Measurements from ENCODE around the gene EGFL8.
A peak's percentile ranks its signal among the peaks of the same experiment; 100 is the strongest.

EGFL8 gene

DNA sequence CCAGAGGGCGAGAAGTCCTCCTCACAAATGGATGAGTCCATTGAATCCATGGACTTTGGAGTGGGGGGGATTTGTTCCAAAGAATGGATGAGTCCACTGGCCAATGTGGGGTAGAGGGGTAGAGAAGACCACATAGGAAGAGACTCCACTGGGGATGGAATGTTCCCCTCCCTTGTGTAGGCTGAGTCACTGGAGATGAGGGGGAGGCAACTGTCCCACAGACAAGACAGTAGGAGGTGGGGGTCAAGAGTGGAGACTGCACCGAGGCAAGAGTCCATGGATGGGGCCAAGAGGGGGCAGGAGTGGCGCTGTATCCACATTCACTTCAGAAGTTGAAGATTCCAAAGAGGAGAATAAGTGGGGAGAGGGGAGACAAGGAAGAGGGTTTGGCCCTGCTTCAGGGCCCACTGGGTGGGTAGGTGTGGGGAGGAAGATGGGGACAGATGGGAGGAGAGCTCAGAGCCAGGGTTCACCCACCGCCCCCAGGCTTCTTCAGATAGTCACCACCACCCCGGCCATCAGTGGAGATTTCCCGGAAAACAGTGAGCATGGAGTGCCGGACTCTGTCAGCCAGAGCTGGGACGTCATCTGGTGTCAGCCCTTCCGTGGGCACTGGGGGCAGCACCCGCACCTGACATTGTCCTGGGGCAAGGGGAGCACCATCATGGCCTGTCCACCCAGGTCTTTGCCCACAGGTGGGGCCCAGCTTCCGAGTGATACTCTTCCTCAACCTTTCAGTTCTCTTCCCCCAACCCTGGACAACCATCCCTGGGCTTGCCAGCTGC, 4.6 kb downstream of the EGFL8 start:
- DNase-seq, result no peak

- no peak for DNase-seq
These were observed 5.9 kb downstream of the EGFL8 start for GRCh38 chr6:32170294-32170693.

DNA sequence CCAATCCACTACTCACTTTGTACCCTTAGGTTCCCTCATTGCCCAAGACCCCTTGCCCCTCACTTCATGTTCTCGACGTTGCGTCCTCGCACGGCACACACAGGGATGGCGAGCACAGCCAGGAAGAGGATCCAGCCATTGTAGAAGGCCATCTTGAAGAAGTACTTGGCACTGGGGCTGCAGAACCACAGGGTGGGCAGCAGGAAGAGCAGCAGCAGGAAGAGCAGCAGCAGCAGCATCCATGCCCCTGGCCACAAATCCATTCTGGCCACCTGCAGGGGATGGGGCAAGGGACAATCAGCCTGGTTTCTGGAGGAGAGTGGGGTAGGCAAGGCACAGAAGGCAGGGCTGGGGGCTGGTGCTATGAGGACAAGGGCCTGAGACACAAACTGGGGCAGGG, 6.8 kb downstream of the EGFL8 start:
- DNase-seq, result no peak

DNA sequence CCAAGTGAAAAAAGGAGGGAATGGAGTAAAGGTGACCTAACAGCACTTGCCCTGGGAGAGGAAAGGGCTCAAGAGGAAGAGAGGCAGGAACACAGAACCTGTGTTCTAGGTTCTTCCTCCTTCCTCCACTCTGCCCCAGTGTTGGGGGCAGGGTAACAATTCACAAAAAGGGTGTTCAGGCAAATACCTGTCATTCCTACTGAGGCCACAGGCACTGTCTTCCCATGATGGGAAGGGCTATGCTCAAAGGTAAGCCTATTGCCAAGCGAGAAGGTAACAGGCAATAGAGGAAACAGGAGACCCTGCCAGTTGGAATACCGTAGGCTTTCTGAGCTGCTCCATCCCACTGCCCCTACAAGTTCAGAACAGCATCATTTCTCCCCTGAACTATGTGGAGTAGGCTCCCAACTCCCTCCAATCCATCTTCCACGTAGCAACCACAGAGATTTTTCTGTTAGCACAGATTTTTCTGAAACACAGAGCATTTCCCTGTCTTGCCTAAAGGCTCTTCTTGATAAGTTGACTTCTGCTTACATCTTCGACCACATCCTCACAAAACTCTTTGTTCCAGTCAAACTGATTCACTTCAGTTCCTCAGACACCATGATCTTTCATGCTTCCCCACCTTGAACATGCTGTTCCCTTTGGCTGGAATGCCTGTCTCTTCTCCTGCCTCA, 8.8 kb downstream of the EGFL8 start:
- no peak for DNase-seq

DNA sequence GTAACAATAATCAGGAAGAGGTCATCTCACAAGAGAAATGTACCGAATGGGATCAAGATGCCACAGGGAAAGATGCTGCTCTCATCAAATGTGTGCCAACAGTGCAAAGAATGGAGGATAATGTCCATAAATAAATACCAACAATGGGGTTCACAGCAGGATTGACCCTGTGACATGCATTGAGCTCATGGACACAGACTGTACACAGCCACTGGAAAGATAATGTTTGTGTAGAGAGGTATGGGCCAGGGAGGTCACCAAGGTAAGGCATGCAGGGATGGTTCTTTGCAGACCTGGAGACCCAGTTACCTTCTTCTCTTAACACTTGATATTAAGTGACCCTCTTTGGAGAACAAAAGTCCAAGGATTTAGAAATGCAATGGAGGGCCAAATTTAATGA, 10.0 kb downstream of the EGFL8 start:
- DNase-seq, result no peak

GRCh38 chr6:32175322-32175710, 10.9 kb downstream of the EGFL8 start:
- no peak for DNase-seq

GRCh38 chr6:32175711-32176475, 11.5 kb downstream of the EGFL8 start, which contains the start of gene AGPAT1:
TSS of gene AGPAT1 (minus strand) at chr6:32176084. CDS start at chr6:32171496, 4,588 bp downstream.
- DNase-seq, result peak; percentile 92 to 95

- DNase-seq, result peak in 1 of 2 experiments; percentile 34
These were observed 12.2 kb downstream of the EGFL8 start for GRCh38 chr6:32176476-32177182.

- peak; percentile 80 to 81 for DNase-seq
These were observed 12.9 kb downstream of the EGFL8 start for GRCh38 chr6:32177183-32177787.

- DNase-seq, result peak; percentile 100
These were observed 13.6 kb downstream of the EGFL8 start, which contains the start of gene RNF5 for GRCh38 chr6:32177788-32178546. TSS of gene RNF5 (plus strand) at chr6:32178405. CDS start at chr6:32178512, 107 bp downstream.

GRCh38 chr6:32178547-32179440, 14.4 kb downstream of the EGFL8 start:
- no peak for DNase-seq

- DNase-seq, result no peak
These were observed 15.5 kb downstream of the EGFL8 start for GRCh38 chr6:32179766-32180405.

DNA sequence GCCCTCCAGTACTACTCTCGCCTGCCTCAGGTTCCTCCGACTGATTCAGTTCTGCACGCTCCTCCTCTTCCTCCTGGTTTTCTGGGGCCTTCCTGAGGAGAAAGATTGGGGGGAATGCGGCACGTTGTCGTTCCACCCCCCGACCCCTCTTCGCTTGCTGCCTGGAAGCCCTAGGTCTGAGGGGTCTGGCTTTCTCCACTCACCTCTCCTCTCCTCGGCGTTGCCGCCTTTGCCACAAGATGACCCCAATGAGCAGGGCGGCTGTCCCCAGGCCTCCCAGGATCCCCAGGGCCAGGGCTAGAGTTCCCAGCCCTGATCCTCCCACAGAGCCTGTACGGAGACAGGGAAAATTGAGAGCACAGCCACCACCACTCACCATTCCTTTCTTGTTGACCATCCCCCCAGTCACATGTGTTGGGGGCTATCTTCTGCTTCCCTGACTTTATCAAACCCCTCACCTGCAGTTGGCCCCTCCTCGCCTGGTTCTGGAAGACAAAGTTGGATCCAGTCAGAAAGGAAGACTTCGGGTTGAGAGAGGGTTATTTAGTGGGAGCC, 16.8 kb downstream of the EGFL8 start:
- DNase-seq, result no peak

- DNase-seq, result no peak
These were observed 17.6 kb downstream of the EGFL8 start for GRCh38 chr6:32181915-32182529.

GRCh38 chr6:32182555-32182981, 18.2 kb downstream of the EGFL8 start:
- no peak for DNase-seq

DNA sequence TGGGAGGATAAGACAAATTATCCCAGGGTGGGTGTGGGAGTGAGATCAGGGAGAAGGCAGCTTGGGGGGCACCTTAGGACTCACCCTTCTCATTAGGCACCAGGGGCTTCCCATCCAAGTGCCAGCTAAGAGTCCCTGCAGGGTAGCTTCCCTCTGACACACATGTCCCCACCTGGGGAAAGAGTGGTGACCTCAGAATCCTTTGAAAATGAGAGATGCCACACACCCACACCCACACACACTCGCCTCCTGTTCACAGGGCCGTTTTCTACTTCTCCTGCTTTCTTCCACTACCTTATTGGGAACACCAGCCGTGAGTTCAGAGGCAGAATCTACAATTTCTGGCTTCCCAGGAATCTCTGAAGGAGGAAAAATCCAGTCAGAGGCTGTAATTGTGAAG, 18.6 kb downstream of the EGFL8 start:
- no peak for DNase-seq

GRCh38 chr6:32183483-32184083, 19.2 kb downstream of the EGFL8 start:
- no peak for DNase-seq

GRCh38 chr6:32184084-32184640, 19.8 kb downstream of the EGFL8 start, which contains the start of gene AGER:
TSS of gene AGER (minus strand) at chr6:32184253. CDS start at chr6:32184222, 31 bp downstream.
- no peak for DNase-seq
